Measurements from ENCODE around the gene NEIL3.

The NEIL3 gene

DNA sequence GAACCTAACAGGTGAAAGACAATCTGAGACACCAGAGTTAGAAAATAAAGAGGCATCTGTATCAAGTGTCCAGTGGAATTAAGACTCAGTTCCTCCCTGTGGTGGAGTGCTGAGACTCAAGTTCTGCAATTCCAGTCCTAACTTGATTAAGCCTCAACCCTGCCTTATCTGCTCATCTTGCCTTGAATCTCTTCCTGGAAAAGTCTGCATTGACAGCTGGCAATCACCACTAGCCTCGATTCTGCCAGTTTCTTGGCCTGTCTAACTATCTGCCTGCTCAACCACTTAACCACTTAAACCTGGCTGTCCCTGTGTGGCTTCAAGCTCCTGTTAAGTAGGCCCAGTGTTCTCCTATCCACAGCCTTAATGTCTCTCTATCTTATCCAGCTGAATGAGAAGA, 22.4 kb upstream of the NEIL3 start:
- Histone ChIP-seq H3K27me3 (ENCODE audit: insufficient read depth, low read length, poor library complexity) (no peaks in the 10 kb centered on the region), H4K20me1 (ENCODE audit: insufficient read depth, low read length) (no peaks in the 10 kb centered on the region), H3K4me2 (ENCODE audit: insufficient read depth, low read length) (peak overlapping the region; percentile 7; the same call in 1 of the 2 replicates), H3K36me3 (ENCODE audit: insufficient read depth, low read length) (no peaks in the 10 kb centered on the region), H3K9me3 (ENCODE audit: insufficient read depth, low read length, severe bottlenecking) (no peaks in the 10 kb centered on the region), H3K9ac (ENCODE audit: low read depth, low read length) (peak overlapping the region; percentile 26; the same call in 1 of the 2 replicates), H2AFZ (ENCODE audit: low read depth, low read length) (peak overlapping the region; percentile 16), H3K79me2 (ENCODE audit: insufficient read depth, low read length) (no peaks in the 10 kb centered on the region), H3K4me3 (ENCODE audit: low read depth in 1 of 2, low read length in 2 of 2) (no peak overlapping the region), H3K27ac (ENCODE audit: low read length) (peak overlapping the region; percentile 77), H3K4me1 (ENCODE audit: insufficient read depth, low read length) (peaks cover 47% of the 10 kb centered on the region)
- peak; percentile 76 for DNase-seq
- peak; percentile 90 for ATAC-seq (ENCODE audit: insufficient read depth, low read depth)
- no peak for TF ChIP-seq EZH2 (IDR thresholded peaks at IDR 0.05; ENCODE audit: borderline replicate concordance, low read depth, low read length, severe bottlenecking)
- TF ChIP-seq CTCF (IDR thresholded peaks at IDR 0.05; ENCODE audit: borderline replicate concordance, extremely low read depth, low read length, poor library complexity, severe bottlenecking), result no peak

- H4K20me1 ChIP-seq (ENCODE audit: insufficient read depth, low read length), result no peaks in the 10 kb centered on the region
- no peak overlapping the region for H2AFZ ChIP-seq (ENCODE audit: low read depth, low read length)
- no peaks in the 10 kb centered on the region for H3K79me2 ChIP-seq (ENCODE audit: insufficient read depth, low read length)
- H3K27ac ChIP-seq (ENCODE audit: low read length), result no peak overlapping the region
- no peak overlapping the region for H3K4me3 ChIP-seq (ENCODE audit: low read depth in 1 of 2, low read length in 2 of 2)
- no peak overlapping the region for H3K4me2 ChIP-seq (ENCODE audit: insufficient read depth, low read length)
- TF ChIP-seq CTCF (IDR thresholded peaks at IDR 0.05; ENCODE audit: borderline replicate concordance, extremely low read depth, low read length, poor library complexity, severe bottlenecking) (no peak), EZH2 (IDR thresholded peaks at IDR 0.05; ENCODE audit: borderline replicate concordance, low read depth, low read length, severe bottlenecking) (no peak)
- peaks cover 44% of the 10 kb centered on the region for H3K4me1 ChIP-seq (ENCODE audit: insufficient read depth, low read length)
- DNase-seq (no peak), ATAC-seq (ENCODE audit: insufficient read depth, low read depth) (no peak)
- no peaks in the 10 kb centered on the region for H3K36me3 ChIP-seq (ENCODE audit: insufficient read depth, low read length)
- no peak overlapping the region for H3K9ac ChIP-seq (ENCODE audit: low read depth, low read length)
- H3K9me3 ChIP-seq (ENCODE audit: insufficient read depth, low read length, severe bottlenecking), result no peaks in the 10 kb centered on the region
- H3K27me3 ChIP-seq (ENCODE audit: insufficient read depth, low read length, poor library complexity), result no peaks in the 10 kb centered on the region
These were observed 21.3 kb upstream of the NEIL3 start for GRCh38 chr4:177288335-177288734.

DNA sequence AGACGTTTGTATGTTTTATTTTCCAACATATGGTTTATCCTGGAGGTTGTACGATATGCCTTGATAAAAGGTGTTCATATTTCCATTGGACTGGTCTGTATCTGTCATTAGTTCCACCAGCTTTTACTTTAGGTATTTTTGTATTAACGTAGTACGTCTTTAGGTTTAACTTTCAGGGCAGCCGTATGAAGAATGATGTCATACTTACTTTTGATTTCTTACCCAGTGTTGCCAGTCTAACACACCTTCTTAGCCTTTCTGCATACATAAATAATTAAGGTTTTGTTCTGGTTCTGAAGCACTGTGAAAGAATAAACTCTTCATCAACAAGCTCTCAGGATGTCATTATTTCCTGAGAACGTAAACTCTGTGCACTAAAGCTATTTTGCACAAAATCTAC, 18.9 kb upstream of the NEIL3 start:
- no peak for DNase-seq
- H4K20me1 ChIP-seq (ENCODE audit: insufficient read depth, low read length), result no peaks in the 10 kb centered on the region
- peaks cover 33% of the 10 kb centered on the region for H3K4me1 ChIP-seq (ENCODE audit: insufficient read depth, low read length)
- no peaks in the 10 kb centered on the region for H3K36me3 ChIP-seq (ENCODE audit: insufficient read depth, low read length)
- H3K79me2 ChIP-seq (ENCODE audit: insufficient read depth, low read length), result no peaks in the 10 kb centered on the region
- no peaks in the 10 kb centered on the region for H3K9me3 ChIP-seq (ENCODE audit: insufficient read depth, low read length, severe bottlenecking)
- H3K27me3 ChIP-seq (ENCODE audit: insufficient read depth, low read length, poor library complexity), result no peaks in the 10 kb centered on the region
- TF ChIP-seq EZH2 (IDR thresholded peaks at IDR 0.05; ENCODE audit: borderline replicate concordance, low read depth, low read length, severe bottlenecking), result no peak
- no peak for TF ChIP-seq CTCF (IDR thresholded peaks at IDR 0.05; ENCODE audit: borderline replicate concordance, extremely low read depth, low read length, poor library complexity, severe bottlenecking)
- H3K4me2 ChIP-seq (ENCODE audit: insufficient read depth, low read length), result no peak overlapping the region
- ATAC-seq (ENCODE audit: insufficient read depth, low read depth), result no peak
- no peak overlapping the region for H2AFZ ChIP-seq (ENCODE audit: low read depth, low read length)
- no peak overlapping the region for H3K9ac ChIP-seq (ENCODE audit: low read depth, low read length)
- no peak overlapping the region for H3K4me3 ChIP-seq (ENCODE audit: low read depth in 1 of 2, low read length in 2 of 2)
- H3K27ac ChIP-seq (ENCODE audit: low read length), result no peak overlapping the region

DNA sequence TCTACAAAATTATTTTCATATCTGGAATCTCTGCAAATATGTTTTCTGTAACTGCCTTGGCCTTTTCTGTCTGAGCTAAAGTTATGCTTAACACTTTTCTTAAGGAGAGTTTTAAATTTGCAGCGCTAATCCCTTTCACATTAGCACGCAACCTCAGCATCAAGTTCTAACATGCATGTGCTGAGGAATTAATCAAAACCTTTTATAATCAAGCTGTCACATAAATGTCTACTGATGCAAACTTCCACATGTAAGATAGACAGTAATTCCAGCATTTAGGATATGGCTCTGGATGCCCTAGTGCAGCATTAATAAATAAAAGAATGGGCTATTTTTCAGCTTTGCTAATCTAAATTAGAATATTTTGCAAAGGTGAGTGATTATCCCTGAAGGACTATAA, 17.5 kb upstream of the NEIL3 start:
- H3K9me3 ChIP-seq (ENCODE audit: insufficient read depth, low read length, severe bottlenecking), result no peaks in the 10 kb centered on the region
- no peak for DNase-seq
- ATAC-seq (ENCODE audit: insufficient read depth, low read depth), result no peak
- no peaks in the 10 kb centered on the region for H4K20me1 ChIP-seq (ENCODE audit: insufficient read depth, low read length)
- H3K27me3 ChIP-seq (ENCODE audit: insufficient read depth, low read length, poor library complexity), result no peaks in the 10 kb centered on the region
- no peak overlapping the region for H3K9ac ChIP-seq (ENCODE audit: low read depth, low read length)
- no peak overlapping the region for H3K27ac ChIP-seq (ENCODE audit: low read length)
- H3K4me1 ChIP-seq (ENCODE audit: insufficient read depth, low read length), result peaks cover 19% of the 10 kb centered on the region
- no peak overlapping the region for H3K4me2 ChIP-seq (ENCODE audit: insufficient read depth, low read length)
- no peaks in the 10 kb centered on the region for H3K79me2 ChIP-seq (ENCODE audit: insufficient read depth, low read length)
- H3K36me3 ChIP-seq (ENCODE audit: insufficient read depth, low read length), result no peaks in the 10 kb centered on the region
- H3K4me3 ChIP-seq (ENCODE audit: low read depth in 1 of 2, low read length in 2 of 2), result no peak overlapping the region
- TF ChIP-seq EZH2 (IDR thresholded peaks at IDR 0.05; ENCODE audit: borderline replicate concordance, low read depth, low read length, severe bottlenecking) (no peak), CTCF (IDR thresholded peaks at IDR 0.05; ENCODE audit: borderline replicate concordance, extremely low read depth, low read length, poor library complexity, severe bottlenecking) (no peak)
- no peak overlapping the region for H2AFZ ChIP-seq (ENCODE audit: low read depth, low read length)

Data from DND-41 (cell line).